Measurements from ENCODE around the gene GALNS. TPM values are rescaled to one million over a fixed set of nuclear protein-coding genes. Genes with fewer than 3 reads are reported as not detected.

GALNS gene
- total and polyA plus RNA-seq, 4 donors: 6.8 to 20.6 (median 10.8) TPM

DNA sequence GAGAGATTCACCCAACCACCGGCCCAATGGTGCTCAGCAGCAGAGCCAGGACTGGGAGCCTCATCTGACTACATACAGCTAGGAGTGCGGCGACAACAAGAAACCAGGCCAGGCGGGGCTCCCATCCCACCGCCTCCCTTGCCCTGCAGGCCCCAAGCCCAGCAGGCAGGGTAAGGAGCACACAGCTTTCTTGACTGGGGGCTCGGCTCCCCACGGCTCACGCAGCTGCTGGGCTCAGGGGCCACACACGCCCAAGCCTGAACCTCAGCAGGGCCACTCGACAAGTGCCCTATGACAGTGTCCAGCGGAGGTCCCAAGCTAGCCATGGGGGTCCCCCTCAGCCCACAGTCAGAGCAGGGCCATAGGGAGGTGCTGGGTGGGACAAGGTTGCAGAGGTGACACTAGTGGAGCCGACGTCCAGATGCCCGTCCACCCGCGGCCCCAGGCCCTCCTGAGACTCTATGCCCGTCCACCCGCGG lies 85.4 kb downstream of the GALNS start:
- no peak overlapping the region for H3K9ac ChIP-seq (ENCODE audit: low read depth in 1 of 2, low read length in 2 of 2)
- no peak overlapping the region for H3K27ac ChIP-seq (ENCODE audit: low read depth in 1 of 2, low read length in 2 of 2)
- H3K4me1 ChIP-seq (ENCODE audit: control insufficient read depth in 4 of 4, insufficient read depth in 4 of 4, low read length in 3 of 4): peaks cover 13 to 46% (median 23%) of the 10 kb centered on the region in 4 donors
- H3K4me3 ChIP-seq (ENCODE audit: low read depth in 1 of 3, low read length in 3 of 3): no peak overlapping the region
- 93% methylated on average over 19 of the region's 19 CpGs for WGBS
- DNase-seq (ENCODE audit: low spot score): no peak
- TF ChIP-seq GABPA (IDR thresholded peaks at IDR 0.05 in 1 of 2, conservative IDR thresholded peaks at IDR 0.05 in 1 of 2) (no peak), EGR1 (IDR thresholded peaks at IDR 0.05; ENCODE audit: low read depth in 2 of 2) (no peak), HNF4G (IDR thresholded peaks at IDR 0.05) (no peak), FOXA2 (IDR thresholded peaks at IDR 0.05) (no peak), RAD21 (IDR thresholded peaks at IDR 0.05) (no peak), TAF1 (conservative IDR thresholded peaks at IDR 0.05) (no peak), HNF4A (conservative IDR thresholded peaks at IDR 0.05) (no peak), NR2F2 (IDR thresholded peaks at IDR 0.05) (no peak), YY1 (IDR thresholded peaks at IDR 0.05) (no peak), SP1 (IDR thresholded peaks at IDR 0.05) (no peak), RXRA (IDR thresholded peaks at IDR 0.05) (no peak), FOXA1 (IDR thresholded peaks at IDR 0.05) (no peak)
- TF ChIP-seq, protein P1, sequence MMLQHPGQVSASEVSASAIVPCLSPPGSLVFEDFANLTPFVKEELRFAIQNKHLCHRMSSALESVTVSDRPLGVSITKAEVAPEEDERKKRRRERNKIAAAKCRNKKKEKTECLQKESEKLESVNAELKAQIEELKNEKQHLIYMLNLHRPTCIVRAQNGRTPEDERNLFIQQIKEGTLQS (IDR thresholded peaks at IDR 0.05): no peak
- TF ChIP-seq, protein P2, sequence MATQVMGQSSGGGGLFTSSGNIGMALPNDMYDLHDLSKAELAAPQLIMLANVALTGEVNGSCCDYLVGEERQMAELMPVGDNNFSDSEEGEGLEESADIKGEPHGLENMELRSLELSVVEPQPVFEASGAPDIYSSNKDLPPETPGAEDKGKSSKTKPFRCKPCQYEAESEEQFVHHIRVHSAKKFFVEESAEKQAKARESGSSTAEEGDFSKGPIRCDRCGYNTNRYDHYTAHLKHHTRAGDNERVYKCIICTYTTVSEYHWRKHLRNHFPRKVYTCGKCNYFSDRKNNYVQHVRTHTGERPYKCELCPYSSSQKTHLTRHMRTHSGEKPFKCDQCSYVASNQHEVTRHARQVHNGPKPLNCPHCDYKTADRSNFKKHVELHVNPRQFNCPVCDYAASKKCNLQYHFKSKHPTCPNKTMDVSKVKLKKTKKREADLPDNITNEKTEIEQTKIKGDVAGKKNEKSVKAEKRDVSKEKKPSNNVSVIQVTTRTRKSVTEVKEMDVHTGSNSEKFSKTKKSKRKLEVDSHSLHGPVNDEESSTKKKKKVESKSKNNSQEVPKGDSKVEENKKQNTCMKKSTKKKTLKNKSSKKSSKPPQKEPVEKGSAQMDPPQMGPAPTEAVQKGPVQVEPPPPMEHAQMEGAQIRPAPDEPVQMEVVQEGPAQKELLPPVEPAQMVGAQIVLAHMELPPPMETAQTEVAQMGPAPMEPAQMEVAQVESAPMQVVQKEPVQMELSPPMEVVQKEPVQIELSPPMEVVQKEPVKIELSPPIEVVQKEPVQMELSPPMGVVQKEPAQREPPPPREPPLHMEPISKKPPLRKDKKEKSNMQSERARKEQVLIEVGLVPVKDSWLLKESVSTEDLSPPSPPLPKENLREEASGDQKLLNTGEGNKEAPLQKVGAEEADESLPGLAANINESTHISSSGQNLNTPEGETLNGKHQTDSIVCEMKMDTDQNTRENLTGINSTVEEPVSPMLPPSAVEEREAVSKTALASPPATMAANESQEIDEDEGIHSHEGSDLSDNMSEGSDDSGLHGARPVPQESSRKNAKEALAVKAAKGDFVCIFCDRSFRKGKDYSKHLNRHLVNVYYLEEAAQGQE (IDR thresholded peaks at IDR 0.05): no peak
- TF ChIP-seq, protein P3, sequence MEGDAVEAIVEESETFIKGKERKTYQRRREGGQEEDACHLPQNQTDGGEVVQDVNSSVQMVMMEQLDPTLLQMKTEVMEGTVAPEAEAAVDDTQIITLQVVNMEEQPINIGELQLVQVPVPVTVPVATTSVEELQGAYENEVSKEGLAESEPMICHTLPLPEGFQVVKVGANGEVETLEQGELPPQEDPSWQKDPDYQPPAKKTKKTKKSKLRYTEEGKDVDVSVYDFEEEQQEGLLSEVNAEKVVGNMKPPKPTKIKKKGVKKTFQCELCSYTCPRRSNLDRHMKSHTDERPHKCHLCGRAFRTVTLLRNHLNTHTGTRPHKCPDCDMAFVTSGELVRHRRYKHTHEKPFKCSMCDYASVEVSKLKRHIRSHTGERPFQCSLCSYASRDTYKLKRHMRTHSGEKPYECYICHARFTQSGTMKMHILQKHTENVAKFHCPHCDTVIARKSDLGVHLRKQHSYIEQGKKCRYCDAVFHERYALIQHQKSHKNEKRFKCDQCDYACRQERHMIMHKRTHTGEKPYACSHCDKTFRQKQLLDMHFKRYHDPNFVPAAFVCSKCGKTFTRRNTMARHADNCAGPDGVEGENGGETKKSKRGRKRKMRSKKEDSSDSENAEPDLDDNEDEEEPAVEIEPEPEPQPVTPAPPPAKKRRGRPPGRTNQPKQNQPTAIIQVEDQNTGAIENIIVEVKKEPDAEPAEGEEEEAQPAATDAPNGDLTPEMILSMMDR (IDR thresholded peaks at IDR 0.05; ENCODE audit: low read depth, low read length, missing input control): no peak
- TF ChIP-seq, protein P4, sequence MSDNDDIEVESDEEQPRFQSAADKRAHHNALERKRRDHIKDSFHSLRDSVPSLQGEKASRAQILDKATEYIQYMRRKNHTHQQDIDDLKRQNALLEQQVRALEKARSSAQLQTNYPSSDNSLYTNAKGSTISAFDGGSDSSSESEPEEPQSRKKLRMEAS (IDR thresholded peaks at IDR 0.05): no peak
- H3K27me3 ChIP-seq (ENCODE audit: control insufficient read depth in 4 of 4, insufficient read depth in 4 of 4, low read length in 3 of 4): no peaks in the 10 kb centered on the region
- H3K36me3 ChIP-seq (ENCODE audit: control insufficient read depth in 4 of 4, insufficient read depth in 3 of 4, low read depth in 1 of 4, low read length in 3 of 4): no peaks in the 10 kb centered on the region
- H3K9me3 ChIP-seq (ENCODE audit: control insufficient read depth in 4 of 4, low read length in 3 of 4): no peaks in the 10 kb centered on the region

DNA sequence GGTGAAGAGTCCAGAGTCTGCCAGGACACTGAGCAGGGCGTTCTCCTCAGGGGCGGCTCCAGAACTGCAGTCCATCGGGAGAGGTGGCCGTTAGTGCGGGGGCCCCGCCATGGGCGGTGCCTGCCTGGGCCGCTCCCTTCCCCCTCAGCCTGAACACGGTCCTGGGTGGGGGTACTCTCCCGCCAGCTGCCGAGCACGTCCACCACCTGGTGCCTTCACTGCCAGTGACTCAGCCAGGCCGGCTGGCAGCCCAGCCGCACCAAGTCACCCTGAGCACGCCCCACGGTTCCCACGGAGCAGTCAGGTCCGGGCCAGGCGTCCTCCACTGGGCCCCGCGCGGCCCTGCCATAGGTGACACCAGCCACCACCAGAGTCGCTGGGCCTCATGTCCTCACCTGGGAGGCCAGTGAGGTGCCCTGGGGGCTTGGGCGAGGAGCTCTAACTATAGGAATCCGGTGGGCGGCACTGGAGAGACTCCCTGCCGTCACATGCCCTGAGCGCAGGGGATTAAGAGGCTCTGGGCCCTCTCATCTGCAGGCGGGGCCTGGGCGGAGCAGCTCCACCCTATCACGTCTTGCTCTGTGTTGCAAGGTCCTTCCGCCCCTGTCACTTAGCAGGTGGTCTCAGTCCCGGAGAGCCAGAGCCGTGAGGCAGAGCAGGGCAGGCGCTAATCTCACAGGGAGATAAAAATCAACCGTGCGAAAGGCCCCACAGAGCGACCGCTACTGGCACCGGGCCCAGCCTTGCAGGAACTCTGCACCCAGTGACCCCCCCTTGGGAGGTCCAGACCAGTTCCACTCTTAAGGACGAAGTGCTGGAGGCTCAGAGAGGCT lies 86.1 kb downstream of the GALNS start:
- Histone ChIP-seq H3K27ac (ENCODE audit: low read depth in 1 of 2, low read length in 2 of 2) (no peak overlapping the region), H3K4me1 (ENCODE audit: control insufficient read depth in 4 of 4, insufficient read depth in 4 of 4, low read length in 3 of 4) (peaks cover 13 to 46% (median 23%) of the 10 kb centered on the region in 4 donors), H3K36me3 (ENCODE audit: control insufficient read depth in 4 of 4, insufficient read depth in 3 of 4, low read depth in 1 of 4, low read length in 3 of 4) (no peaks in the 10 kb centered on the region), H3K27me3 (ENCODE audit: control insufficient read depth in 4 of 4, insufficient read depth in 4 of 4, low read length in 3 of 4) (no peaks in the 10 kb centered on the region), H3K9ac (ENCODE audit: low read depth in 1 of 2, low read length in 2 of 2) (no peak overlapping the region), H3K9me3 (ENCODE audit: control insufficient read depth in 4 of 4, low read length in 3 of 4) (no peaks in the 10 kb centered on the region), H3K4me3 (ENCODE audit: low read depth in 1 of 3, low read length in 3 of 3) (no peak overlapping the region)
- WGBS: 66% methylated on average over 41 of the region's 41 CpGs
- DNase-seq (ENCODE audit: low spot score): peak; percentile 73
- TF ChIP-seq FOXA1 (IDR thresholded peaks at IDR 0.05): no peak
- TF ChIP-seq GABPA (IDR thresholded peaks at IDR 0.05 in 1 of 2, conservative IDR thresholded peaks at IDR 0.05 in 1 of 2): no peak
- no peak for TF ChIP-seq HNF4G (IDR thresholded peaks at IDR 0.05)
- no peak for TF ChIP-seq EGR1 (IDR thresholded peaks at IDR 0.05; ENCODE audit: low read depth in 2 of 2)
- no peak for TF ChIP-seq RAD21 (IDR thresholded peaks at IDR 0.05)
- no peak for TF ChIP-seq SP1 (IDR thresholded peaks at IDR 0.05)
- no peak for TF ChIP-seq YY1 (IDR thresholded peaks at IDR 0.05)
- no peak for TF ChIP-seq RXRA (IDR thresholded peaks at IDR 0.05)
- TF ChIP-seq, protein P1 (IDR thresholded peaks at IDR 0.05): no peak
- TF ChIP-seq, protein P3 (IDR thresholded peaks at IDR 0.05; ENCODE audit: low read depth, low read length, missing input control): no peak
- no peak for TF ChIP-seq HNF4A (conservative IDR thresholded peaks at IDR 0.05)
- TF ChIP-seq JUND (IDR thresholded peaks at IDR 0.05): no peak
- TF ChIP-seq, protein P5, sequence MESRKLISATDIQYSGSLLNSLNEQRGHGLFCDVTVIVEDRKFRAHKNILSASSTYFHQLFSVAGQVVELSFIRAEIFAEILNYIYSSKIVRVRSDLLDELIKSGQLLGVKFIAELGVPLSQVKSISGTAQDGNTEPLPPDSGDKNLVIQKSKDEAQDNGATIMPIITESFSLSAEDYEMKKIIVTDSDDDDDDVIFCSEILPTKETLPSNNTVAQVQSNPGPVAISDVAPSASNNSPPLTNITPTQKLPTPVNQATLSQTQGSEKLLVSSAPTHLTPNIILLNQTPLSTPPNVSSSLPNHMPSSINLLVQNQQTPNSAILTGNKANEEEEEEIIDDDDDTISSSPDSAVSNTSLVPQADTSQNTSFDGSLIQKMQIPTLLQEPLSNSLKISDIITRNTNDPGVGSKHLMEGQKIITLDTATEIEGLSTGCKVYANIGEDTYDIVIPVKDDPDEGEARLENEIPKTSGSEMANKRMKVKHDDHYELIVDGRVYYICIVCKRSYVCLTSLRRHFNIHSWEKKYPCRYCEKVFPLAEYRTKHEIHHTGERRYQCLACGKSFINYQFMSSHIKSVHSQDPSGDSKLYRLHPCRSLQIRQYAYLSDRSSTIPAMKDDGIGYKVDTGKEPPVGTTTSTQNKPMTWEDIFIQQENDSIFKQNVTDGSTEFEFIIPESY (IDR thresholded peaks at IDR 0.05): no peak
